ENCODE data around the gene KLF3.

DNA sequence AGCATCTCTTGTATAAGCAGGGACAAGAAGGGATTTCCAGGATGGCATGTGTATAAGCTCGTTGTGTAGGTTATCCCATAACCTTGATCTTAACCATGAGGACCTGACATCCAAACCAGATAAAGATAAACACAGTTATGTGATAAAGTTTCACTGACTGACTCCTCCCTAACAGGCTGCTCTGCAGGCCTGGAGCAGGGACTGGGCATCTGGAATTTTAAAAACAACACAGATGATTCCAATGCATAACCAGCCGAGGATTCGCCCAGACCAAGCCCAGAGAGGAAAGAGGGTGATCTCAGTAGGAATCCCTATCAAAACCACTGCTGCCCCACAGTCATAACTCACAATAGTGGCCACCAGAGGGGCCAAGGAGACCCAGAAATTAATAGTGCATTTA, 22.7 kb downstream of the KLF3 start:
- TF ChIP-seq, protein P1, sequence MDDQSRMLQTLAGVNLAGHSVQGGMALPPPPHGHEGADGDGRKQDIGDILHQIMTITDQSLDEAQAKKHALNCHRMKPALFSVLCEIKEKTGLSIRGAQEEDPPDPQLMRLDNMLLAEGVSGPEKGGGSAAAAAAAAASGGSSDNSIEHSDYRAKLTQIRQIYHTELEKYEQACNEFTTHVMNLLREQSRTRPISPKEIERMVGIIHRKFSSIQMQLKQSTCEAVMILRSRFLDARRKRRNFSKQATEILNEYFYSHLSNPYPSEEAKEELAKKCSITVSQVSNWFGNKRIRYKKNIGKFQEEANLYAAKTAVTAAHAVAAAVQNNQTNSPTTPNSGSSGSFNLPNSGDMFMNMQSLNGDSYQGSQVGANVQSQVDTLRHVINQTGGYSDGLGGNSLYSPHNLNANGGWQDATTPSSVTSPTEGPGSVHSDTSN (CRISPR knock-in tag; IDR thresholded peaks at IDR 0.05), result no peak
- TF ChIP-seq ZNF239 (tag by site-specific recombination; IDR thresholded peaks at IDR 0.05) (no peak), ZNF660 (tag by site-specific recombination; IDR thresholded peaks at IDR 0.05) (no peak), ZNF155 (tag by site-specific recombination; IDR thresholded peaks at IDR 0.05) (no peak), SP2 (tag by site-specific recombination; IDR thresholded peaks at IDR 0.05) (no peak), HOXD13 (CRISPR knock-in tag; IDR thresholded peaks at IDR 0.05; ENCODE audit: borderline replicate concordance) (no peak), OSR2 (tag by site-specific recombination; IDR thresholded peaks at IDR 0.05) (no peak)
- TF ChIP-seq, protein P2, sequence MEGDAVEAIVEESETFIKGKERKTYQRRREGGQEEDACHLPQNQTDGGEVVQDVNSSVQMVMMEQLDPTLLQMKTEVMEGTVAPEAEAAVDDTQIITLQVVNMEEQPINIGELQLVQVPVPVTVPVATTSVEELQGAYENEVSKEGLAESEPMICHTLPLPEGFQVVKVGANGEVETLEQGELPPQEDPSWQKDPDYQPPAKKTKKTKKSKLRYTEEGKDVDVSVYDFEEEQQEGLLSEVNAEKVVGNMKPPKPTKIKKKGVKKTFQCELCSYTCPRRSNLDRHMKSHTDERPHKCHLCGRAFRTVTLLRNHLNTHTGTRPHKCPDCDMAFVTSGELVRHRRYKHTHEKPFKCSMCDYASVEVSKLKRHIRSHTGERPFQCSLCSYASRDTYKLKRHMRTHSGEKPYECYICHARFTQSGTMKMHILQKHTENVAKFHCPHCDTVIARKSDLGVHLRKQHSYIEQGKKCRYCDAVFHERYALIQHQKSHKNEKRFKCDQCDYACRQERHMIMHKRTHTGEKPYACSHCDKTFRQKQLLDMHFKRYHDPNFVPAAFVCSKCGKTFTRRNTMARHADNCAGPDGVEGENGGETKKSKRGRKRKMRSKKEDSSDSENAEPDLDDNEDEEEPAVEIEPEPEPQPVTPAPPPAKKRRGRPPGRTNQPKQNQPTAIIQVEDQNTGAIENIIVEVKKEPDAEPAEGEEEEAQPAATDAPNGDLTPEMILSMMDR (tag by site-specific recombination; IDR thresholded peaks at IDR 0.05), result no peak
- TF ChIP-seq, protein P3, sequence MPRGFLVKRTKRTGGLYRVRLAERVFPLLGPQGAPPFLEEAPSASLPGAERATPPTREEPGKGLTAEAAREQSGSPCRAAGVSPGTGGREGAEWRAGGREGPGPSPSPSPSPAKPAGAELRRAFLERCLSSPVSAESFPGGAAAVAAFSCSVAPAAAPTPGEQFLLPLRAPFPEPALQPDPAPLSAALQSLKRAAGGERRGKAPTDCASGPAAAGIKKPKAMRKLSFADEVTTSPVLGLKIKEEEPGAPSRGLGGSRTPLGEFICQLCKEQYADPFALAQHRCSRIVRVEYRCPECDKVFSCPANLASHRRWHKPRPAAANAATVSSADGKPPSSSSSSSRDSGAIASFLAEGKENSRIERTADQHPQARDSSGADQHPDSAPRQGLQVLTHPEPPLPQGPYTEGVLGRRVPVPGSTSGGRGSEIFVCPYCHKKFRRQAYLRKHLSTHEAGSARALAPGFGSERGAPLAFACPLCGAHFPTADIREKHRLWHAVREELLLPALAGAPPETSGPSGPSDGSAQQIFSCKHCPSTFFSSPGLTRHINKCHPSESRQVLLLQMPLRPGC (tag by site-specific recombination; IDR thresholded peaks at IDR 0.05), result no peak
- TF ChIP-seq, protein P4, sequence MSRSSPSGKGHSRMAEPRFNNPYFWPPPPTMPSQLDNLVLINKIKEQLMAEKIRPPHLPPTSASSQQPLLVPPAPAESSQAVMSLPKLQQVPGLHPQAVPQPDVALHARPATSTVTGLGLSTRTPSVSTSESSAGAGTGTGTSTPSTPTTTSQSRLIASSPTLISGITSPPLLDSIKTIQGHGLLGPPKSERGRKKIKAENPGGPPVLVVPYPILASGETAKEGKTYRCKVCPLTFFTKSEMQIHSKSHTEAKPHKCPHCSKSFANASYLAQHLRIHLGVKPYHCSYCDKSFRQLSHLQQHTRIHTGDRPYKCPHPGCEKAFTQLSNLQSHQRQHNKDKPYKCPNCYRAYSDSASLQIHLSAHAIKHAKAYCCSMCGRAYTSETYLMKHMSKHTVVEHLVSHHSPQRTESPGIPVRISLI (tag by site-specific recombination; IDR thresholded peaks at IDR 0.05), result no peak
- TF ChIP-seq, protein P5, sequence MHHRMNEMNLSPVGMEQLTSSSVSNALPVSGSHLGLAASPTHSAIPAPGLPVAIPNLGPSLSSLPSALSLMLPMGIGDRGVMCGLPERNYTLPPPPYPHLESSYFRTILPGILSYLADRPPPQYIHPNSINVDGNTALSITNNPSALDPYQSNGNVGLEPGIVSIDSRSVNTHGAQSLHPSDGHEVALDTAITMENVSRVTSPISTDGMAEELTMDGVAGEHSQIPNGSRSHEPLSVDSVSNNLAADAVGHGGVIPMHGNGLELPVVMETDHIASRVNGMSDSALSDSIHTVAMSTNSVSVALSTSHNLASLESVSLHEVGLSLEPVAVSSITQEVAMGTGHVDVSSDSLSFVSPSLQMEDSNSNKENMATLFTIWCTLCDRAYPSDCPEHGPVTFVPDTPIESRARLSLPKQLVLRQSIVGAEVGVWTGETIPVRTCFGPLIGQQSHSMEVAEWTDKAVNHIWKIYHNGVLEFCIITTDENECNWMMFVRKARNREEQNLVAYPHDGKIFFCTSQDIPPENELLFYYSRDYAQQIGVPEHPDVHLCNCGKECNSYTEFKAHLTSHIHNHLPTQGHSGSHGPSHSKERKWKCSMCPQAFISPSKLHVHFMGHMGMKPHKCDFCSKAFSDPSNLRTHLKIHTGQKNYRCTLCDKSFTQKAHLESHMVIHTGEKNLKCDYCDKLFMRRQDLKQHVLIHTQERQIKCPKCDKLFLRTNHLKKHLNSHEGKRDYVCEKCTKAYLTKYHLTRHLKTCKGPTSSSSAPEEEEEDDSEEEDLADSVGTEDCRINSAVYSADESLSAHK (tag by site-specific recombination; IDR thresholded peaks at IDR 0.05), result no peak
